ENCODE data around the gene FGL2.
"Not testable (repeated sequence)": the region's sequence is repeated elsewhere in the genome, so short reads cannot be mapped to it uniquely, and the experiment has no call there.

FGL2 gene

GRCh38 chr7:77155601-77156377, 43.8 kb downstream of the FGL2 start:
- H2AFZ ChIP-seq (ENCODE audit: low read length); H3K9ac ChIP-seq (ENCODE audit: low read length); H3K36me3 ChIP-seq (ENCODE audit: insufficient read depth, low read length); H3K27ac ChIP-seq (ENCODE audit: low read depth, low read length, poor library complexity, severe bottlenecking); H3K4me1 ChIP-seq (ENCODE audit: insufficient read depth, low read length, severe bottlenecking); H3K9me3 ChIP-seq (ENCODE audit: low read length); H3F3A ChIP-seq (ENCODE audit: insufficient read depth, low read length); H3K79me2 ChIP-seq (ENCODE audit: insufficient read depth, low read length); H3K9me2 ChIP-seq (ENCODE audit: low read depth, low read length); H4K20me1 ChIP-seq (ENCODE audit: insufficient read depth, low read length); H3K4me3 ChIP-seq (ENCODE audit: low read depth, low read length, poor library complexity, severe bottlenecking); H3K4me2 ChIP-seq (ENCODE audit: low read length); H3K27me3 ChIP-seq (ENCODE audit: insufficient read depth, low read length): not testable (repeated sequence)

GRCh38 chr7:77154917-77155464, 44.6 kb downstream of the FGL2 start:
- not testable (repeated sequence) for H3F3A ChIP-seq (ENCODE audit: insufficient read depth, low read length); H3K4me3 ChIP-seq (ENCODE audit: low read depth, low read length, poor library complexity, severe bottlenecking); H3K9ac ChIP-seq (ENCODE audit: low read length); H3K9me3 ChIP-seq (ENCODE audit: low read length); H3K27me3 ChIP-seq (ENCODE audit: insufficient read depth, low read length); H3K79me2 ChIP-seq (ENCODE audit: insufficient read depth, low read length); H3K36me3 ChIP-seq (ENCODE audit: insufficient read depth, low read length); H3K9me2 ChIP-seq (ENCODE audit: low read depth, low read length); H3K27ac ChIP-seq (ENCODE audit: low read depth, low read length, poor library complexity, severe bottlenecking); H3K4me1 ChIP-seq (ENCODE audit: insufficient read depth, low read length, severe bottlenecking); H3K4me2 ChIP-seq (ENCODE audit: low read length); H2AFZ ChIP-seq (ENCODE audit: low read length); H4K20me1 ChIP-seq (ENCODE audit: insufficient read depth, low read length)

- H3K27me3 ChIP-seq (ENCODE audit: insufficient read depth, low read length); H3K27ac ChIP-seq (ENCODE audit: low read depth, low read length, poor library complexity, severe bottlenecking); H3K4me3 ChIP-seq (ENCODE audit: low read depth, low read length, poor library complexity, severe bottlenecking); H3K36me3 ChIP-seq (ENCODE audit: insufficient read depth, low read length); H3K9ac ChIP-seq (ENCODE audit: low read length); H2AFZ ChIP-seq (ENCODE audit: low read length); H3K4me1 ChIP-seq (ENCODE audit: insufficient read depth, low read length, severe bottlenecking); H3K9me2 ChIP-seq (ENCODE audit: low read depth, low read length); H3K9me3 ChIP-seq (ENCODE audit: low read length); H3K79me2 ChIP-seq (ENCODE audit: insufficient read depth, low read length); H3F3A ChIP-seq (ENCODE audit: insufficient read depth, low read length); H3K4me2 ChIP-seq (ENCODE audit: low read length); H4K20me1 ChIP-seq (ENCODE audit: insufficient read depth, low read length): not testable (repeated sequence)
These were observed 47.4 kb downstream of the FGL2 start for GRCh38 chr7:77152232-77152631.

All from OCI-LY1 (cell line).